ENCODE measurements around the gene FOXI1.

Gene FOXI1

GRCh38 chr5:170067152-170067551 lies 38.5 kb upstream of the FOXI1 start (continued):
- TF ChIP-seq ZFP69B (tag by site-specific recombination; IDR thresholded peaks at IDR 0.05) (no peak), ZNF610 (tag by site-specific recombination; IDR thresholded peaks at IDR 0.05; ENCODE audit: borderline replicate concordance) (no peak), ZNF580 (tag by site-specific recombination; IDR thresholded peaks at IDR 0.05) (no peak), ZNF654 (tag by site-specific recombination; IDR thresholded peaks at IDR 0.05; ENCODE audit: low read depth) (no peak), WT1 (tag by site-specific recombination; IDR thresholded peaks at IDR 0.05) (no peak), ZNF248 (tag by site-specific recombination; IDR thresholded peaks at IDR 0.05) (no peak), OVOL3 (tag by site-specific recombination; IDR thresholded peaks at IDR 0.05) (no peak), ZNF549 (tag by site-specific recombination; IDR thresholded peaks at IDR 0.05) (no peak), ZFP37 (tag by site-specific recombination; IDR thresholded peaks at IDR 0.05) (no peak), EGR2 (tag by site-specific recombination; IDR thresholded peaks at IDR 0.05; ENCODE audit: low read depth) (no peak), ZBTB48 (tag by site-specific recombination; IDR thresholded peaks at IDR 0.05) (no peak), ZBTB49 (tag by site-specific recombination; IDR thresholded peaks at IDR 0.05; ENCODE audit: low read depth) (no peak), ZBTB1 (tag by site-specific recombination; IDR thresholded peaks at IDR 0.05) (no peak), ZNF692 (tag by site-specific recombination; IDR thresholded peaks at IDR 0.05) (no peak), ZNF830 (tag by site-specific recombination; IDR thresholded peaks at IDR 0.05; ENCODE audit: low read depth) (no peak), ZEB2 (tag by site-specific recombination; IDR thresholded peaks at IDR 0.05) (peak; percentile 77), KLF9 (tag by site-specific recombination; IDR thresholded peaks at IDR 0.05; ENCODE audit: low read depth) (no peak)

- H3K4me1 ChIP-seq (ENCODE audit: control insufficient read depth, insufficient read depth, low read length), result peaks cover 4% of the 10 kb centered on the region
- H3K4me3 ChIP-seq (ENCODE audit: low read depth, low read length), result no peak overlapping the region
- no peak for TF ChIP-seq BCL6B (tag by site-specific recombination; IDR thresholded peaks at IDR 0.05)
- CTCF ChIA-PET, result interaction anchor here (0.7 to 2.0 kb wide), 3 partner anchors 87 to 639 kb away, joined by 3 to 6 read pairs (median 5); partner anchors contain the start of gene INSYN2B
- H3K36me3 ChIP-seq (ENCODE audit: control insufficient read depth in 2 of 2, insufficient read depth in 1 of 2, low read length in 2 of 2), result no peaks in the 10 kb centered on the region
- H3K27ac ChIP-seq (ENCODE audit: extremely low read depth, low read depth, low read length), result no peak overlapping the region
- POLR2A ChIA-PET, result no interaction called here
- no peaks in the 10 kb centered on the region for H3K9me3 ChIP-seq (ENCODE audit: control insufficient read depth, insufficient read depth, low read depth, low read length)
Observed at GRCh38 chr5:170067574-170068170, 38.0 kb upstream of the FOXI1 start.

- ChIA-PET POLR2A (no interaction called here), CTCF (interaction anchor here (1.2 to 3.0 kb wide), 4 partner anchors 11 to 90 kb away, joined by 3 to 46 read pairs (median 30); partner anchors contain the start of gene INSYN2B)
- no peaks in the 10 kb centered on the region for H3K36me3 ChIP-seq (ENCODE audit: control insufficient read depth in 2 of 2, insufficient read depth in 1 of 2, low read length in 2 of 2)
- peaks cover 4% of the 10 kb centered on the region for H3K4me1 ChIP-seq (ENCODE audit: control insufficient read depth, insufficient read depth, low read length)
- H3K9me3 ChIP-seq (ENCODE audit: control insufficient read depth, insufficient read depth, low read depth, low read length), result no peaks in the 10 kb centered on the region
- no peak overlapping the region for H3K27ac ChIP-seq (ENCODE audit: extremely low read depth, low read depth, low read length)
- no peak overlapping the region for H3K4me3 ChIP-seq (ENCODE audit: low read depth, low read length)
- TF ChIP-seq ZNF280D (tag by site-specific recombination; IDR thresholded peaks at IDR 0.05), result no peak
- no peak for TF ChIP-seq PRDM10 (tag by site-specific recombination; IDR thresholded peaks at IDR 0.05)
- TF ChIP-seq EGR2 (tag by site-specific recombination; IDR thresholded peaks at IDR 0.05; ENCODE audit: low read depth), result peak; percentile 98
- no peak for TF ChIP-seq ZNF76 (tag by site-specific recombination; IDR thresholded peaks at IDR 0.05; ENCODE audit: borderline replicate concordance, low read depth)
Observed at GRCh38 chr5:170069512-170069911, 36.2 kb upstream of the FOXI1 start.

All from HEK293 (cell line).